Right forelimb (tissue), 1 donor: Measurements from ENCODE around the gene MORN4.
"Not testable (repeated sequence)": the region's sequence is repeated elsewhere in the genome, so short reads cannot be mapped to it uniquely, and the experiment has no call there.

Experiments used
- DNase-seq: peaks from one replicate; pipeline ENCODE4 v3.0.0-alpha.2; 2018

The MORN4 gene

DNA sequence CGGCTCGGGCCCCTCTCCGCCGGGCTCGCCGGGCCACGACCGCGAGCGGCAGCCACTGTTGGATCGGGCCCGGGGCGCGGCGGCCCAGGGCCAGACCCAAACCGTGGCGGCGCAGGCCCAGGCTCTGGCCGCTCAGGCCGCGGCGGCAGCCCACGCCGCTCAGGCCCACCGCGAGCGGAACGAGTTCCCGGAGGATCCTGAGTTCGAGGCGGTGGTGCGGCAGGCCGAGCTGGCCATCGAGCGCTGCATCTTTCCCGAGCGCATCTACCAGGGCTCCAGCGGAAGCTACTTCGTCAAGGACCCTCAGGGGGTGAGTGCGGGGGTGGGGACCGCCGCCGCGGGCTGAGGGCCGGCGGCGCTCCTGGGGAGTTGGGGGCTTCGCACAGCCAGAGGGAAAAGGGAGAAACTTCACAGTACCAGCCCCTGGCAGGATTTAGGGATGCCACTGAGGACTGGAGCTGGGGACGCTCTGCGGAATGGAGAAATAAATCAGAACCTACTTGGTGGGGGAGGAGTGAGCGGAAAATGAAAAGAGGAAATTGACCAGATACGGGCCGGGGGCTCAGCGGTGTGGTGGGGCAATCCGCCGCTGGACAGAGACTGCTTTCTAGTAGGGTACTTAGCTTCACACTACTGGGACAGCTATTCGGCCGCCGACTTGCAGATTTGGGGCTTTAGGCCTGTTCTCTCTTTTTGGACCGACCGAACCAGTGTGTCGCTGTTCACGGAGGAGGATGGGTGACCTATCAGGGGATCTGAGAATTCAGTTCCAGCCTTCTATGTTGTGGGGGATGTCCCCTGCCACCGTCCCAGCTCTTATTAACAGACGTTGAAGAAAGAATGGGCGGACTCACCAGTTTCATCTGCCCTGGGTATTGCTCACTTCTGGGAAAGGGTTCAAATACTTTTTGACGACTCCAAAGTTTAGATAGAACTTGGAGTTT is 7.8 kb upstream of the MORN4 start:
- no peak for DNase-seq

- peak; percentile 98 for DNase-seq
Measured at GRCh38 chr10:97640174-97640867, 7.0 kb upstream of the MORN4 start, which contains the start of gene PI4K2A. Gene PI4K2A (plus strand): TSS chr10:97640671. CDS start chr10:97640743, 72 bp downstream.

DNA sequence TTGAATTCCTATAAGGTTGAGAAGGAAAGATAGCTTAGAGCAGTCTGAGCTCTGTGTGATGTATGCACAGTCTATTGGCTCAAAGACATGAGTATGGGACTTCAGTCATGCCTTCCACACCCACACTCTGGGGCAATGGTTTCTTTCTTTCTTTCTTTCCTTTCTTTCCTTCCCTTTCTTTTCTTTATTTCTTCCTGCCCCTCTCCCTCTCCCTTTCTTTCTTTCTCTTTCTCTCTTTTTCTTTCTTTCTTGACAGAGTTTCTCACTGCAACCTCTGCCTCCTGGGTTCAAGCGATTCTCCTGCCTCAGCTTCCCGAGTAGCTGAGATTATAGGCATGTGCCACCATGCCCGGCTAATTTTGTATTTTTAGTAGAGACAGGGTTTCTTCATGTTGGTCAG is 5.8 kb upstream of the MORN4 start:
- DNase-seq: not testable (repeated sequence)

- DNase-seq: no peak
Measured at GRCh38 chr10:97635577-97635976, 2.3 kb upstream of the MORN4 start.

DNA sequence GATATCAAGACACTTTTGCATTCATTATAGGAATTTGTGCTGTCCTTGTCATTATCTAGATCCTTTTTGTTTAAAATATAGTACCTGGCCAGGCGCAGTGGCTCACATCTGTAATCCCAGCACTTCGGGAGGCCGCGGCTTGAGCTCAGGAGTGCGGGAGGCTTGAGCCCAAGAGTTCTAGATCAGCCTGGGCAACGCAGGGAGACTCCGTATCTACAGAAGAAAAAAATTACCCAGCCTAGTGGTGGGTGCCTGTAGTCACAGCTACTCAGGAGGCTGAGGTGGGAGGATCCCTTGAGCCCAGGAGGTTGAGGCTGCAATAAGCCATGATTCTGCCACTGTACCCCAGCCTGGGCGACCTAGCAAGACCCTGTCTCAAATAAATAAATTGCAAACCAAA is 621 bp upstream of the MORN4 start:
- DNase-seq: peak; percentile 46

DNA sequence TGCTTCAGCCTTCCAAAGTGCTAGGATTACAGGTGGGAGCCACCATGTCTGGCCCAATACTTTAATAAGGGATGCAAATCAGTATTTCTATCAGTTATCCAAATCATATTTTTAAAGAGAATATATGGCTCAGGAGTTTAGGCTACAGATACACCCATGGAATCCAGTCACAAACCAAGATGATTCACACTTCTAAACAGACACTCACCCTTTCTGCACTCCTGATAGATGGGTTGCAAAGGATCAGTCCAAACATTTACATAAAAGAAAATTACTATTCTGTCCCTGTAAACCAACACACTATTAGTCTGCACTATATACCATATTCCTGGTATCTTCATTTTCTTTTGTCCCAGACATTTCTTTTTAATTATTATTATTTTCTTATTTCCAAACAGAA is 2.2 kb downstream of the MORN4 start:
- DNase-seq: no peak

DNA sequence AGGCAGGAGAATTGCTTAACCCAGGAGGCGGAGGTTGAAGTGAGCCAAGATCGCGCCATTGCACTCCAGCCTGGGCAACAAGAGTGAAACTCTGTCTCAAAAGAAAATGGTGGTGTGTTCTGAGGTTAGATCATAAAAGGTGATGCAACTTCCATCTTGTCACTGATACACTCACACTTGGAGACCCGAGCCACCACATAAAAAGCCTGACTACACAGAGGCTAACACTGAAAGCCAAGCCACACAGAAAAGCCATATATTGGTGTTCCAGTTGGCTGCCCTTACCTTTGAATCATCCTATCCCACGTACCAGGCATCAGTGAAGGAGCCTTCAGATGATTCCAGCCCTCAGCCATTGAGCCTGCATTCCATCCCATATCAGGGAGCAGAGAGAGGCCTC is 4.0 kb downstream of the MORN4 start:
- no peak for DNase-seq

GRCh38 chr10:97628228-97628627 is 5.1 kb downstream of the MORN4 start:
- no peak for DNase-seq

DNA sequence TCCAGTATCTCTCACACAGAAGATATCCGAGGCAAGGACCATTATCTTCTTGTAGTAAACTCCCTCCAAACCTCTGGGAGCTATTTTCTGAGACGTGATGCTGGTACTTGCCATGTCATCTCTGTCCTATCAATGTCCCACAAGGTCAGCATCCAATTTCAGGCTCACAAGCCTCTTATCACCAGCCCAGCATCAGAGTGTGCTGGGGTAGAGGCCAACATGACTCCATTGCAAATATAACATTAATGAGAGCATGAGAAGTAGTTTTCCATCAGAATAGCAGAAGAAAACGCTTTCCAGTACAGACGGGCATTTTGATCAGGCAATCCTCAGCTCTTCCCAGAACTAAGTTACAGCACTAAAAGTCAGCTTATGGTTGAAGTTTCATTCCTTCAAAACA is 5.6 kb downstream of the MORN4 start:
- no peak for DNase-seq

DNA sequence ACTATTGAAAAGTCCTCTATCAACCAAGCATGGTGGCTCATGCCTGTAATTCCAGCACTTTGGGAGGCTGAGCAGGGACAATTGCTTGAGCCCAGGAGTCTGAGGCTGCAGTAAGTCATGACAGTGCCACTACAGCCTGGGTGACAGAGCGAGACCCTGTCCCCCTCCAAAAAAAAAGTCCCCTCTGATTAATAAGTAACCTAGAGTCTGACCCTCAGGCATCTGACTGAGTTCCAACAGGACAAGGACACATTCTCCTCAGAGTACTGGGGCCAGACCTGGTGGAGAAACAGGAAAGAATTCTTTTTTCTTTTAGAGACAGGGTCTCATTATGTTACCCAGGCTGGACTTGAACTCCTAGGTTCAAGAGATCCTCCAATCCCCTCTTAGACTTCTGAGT is 10.0 kb downstream of the MORN4 start:
- no peak for DNase-seq

DNA sequence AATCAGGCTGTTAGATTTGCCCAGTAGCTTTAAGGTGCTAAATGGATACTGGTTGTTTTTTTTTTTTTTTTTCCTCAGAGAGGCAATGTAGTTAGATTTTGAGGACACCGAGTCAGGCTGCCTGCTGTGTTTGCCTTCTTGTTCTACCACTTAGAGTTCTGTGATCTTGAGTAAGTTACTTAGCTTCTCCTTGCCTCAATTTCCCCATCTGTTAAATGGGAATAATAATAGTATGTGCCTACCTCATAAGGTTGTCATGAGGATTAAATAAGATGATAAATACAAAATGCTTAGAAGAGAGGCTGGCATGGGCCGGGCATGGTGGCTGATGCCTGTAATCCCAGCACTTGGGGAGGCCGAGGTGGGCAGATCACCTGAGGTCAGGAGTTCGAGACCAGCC is 14.6 kb downstream of the MORN4 start:
- no peak for DNase-seq

- DNase-seq: no peak
Measured at GRCh38 chr10:97618285-97618684, 15.0 kb downstream of the MORN4 start.

DNA sequence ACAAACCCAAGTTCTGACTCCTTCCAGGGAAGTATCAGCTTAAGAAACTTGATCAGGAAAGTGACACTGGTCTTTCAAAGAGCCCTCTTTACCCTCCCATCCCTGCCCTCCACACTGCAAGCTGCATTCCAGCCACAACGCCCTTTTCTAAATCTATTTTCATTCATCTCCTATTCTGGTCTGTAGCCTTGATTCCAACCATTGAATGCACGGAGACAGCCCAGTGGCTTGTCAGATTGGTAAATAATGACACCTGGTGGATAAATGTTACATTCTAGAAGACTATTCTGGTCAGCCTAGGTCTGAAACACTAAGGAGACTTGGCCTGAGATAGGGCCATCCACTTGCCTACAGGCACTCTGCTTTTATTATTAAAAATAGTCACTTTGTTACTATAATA is 20.9 kb downstream of the MORN4 start:
- DNase-seq: peak; percentile 52

DNA sequence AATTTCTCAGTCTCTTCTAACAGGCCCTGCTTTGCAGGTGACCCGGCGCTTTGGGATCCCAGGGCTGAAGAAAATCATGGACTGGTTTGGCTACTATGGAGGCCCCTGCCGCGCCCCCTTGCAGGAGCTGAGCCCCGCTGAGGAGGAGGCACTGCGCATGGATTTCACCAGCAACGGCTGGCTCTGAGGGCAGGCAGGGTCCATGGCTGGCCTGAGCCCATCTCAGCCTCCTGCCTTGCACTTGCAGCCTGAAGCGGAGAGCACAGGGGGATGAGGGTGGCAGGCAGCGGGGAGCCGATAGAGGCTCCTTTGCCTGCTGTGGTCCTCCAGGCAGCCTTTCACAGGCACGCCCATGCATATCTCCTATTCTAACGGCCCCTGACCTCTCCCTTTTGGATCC is 21.8 kb downstream of the MORN4 start:
- no peak for DNase-seq

- no peak for DNase-seq
Measured at GRCh38 chr10:97608991-97609561, 24.2 kb downstream of the MORN4 start.

GRCh38 chr10:97607095-97607636 is 26.1 kb downstream of the MORN4 start:
- DNase-seq: no peak

DNA sequence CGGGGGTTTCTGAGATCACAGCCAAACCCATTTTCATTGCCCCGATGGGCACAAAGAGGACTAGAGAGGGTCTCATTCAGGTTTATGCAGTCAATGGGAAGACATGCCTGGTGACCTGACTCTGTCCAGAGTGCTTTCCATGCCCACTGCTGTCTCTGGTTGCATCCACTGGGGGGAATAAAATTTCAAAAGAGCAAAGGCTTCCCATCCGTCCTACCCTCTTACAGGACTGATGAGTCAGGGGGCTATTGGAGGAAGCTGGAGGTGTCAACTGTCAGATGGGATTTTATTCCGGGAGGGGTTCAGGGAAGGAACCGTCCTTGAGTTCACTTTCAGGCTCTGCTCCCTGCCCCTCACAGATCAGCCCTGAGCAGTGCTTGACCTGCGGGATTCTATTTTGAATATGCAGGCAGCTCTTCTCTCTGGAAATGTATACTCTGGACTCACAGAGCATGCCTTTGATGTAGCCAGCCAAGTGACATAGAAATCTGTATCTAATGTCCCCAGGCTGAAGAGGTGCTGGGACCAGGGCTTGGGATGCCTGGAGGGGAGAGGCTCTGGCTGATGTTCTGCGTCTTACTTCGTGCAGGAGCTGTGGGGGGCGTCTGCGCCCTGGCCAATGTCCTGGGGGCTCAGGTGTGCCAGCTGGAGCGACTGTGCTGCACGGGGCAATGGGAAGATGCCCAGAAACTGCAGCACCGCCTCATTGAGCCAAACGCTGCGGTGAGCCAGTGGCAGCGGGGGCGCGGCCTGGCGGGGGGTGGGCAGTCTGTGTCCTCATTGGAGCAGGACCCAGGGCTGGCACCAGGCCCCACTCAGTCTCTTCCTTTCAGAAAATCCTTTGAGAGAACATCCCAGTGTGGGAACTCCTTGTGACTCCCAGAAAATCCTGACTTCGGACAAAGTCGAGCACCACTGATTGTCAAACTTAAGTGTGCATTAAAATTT is 31.8 kb downstream of the MORN4 start:
- DNase-seq: no peak

- no peak for DNase-seq
Measured at GRCh38 chr10:97600616-97601015, 32.7 kb downstream of the MORN4 start.

GRCh38 chr10:97599272-97599619 is 34.1 kb downstream of the MORN4 start:
- no peak for DNase-seq

- no peak for DNase-seq
Measured at GRCh38 chr10:97598407-97599271, 34.7 kb downstream of the MORN4 start.

DNA sequence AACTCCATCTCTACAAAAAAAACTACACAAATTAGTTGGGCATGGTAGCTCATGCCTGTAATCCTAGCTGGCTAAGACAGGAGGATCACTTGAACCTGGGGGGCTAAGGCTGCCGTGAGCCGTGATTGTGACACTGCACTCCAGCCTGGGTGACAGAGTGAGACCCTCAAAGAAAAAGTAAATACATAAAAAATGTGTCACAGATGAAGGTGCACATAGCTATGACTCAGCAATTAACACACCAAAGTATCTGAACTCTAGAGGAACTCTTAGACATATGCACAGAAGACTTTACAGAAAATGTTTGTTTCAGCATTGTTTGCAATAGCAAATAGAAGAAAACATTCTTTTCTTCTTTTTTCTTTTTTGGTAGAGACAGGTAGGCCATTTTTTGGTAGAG is 35.5 kb downstream of the MORN4 start:
- DNase-seq: no peak
